Activated naive CD8-positive, alpha-beta T cell treated with anti-CD3 and anti-CD28 coated beads for 36 hours (primary cell): ENCODE data around the gene EAF1. TPM values are rescaled to one million over a fixed set of nuclear protein-coding genes. Genes with fewer than 3 reads are reported as not detected.

Source experiments
- DNase-seq: peaks from one replicate; pipeline ENCODE4 v3.0.0; 2021
- H3K27ac Mint-ChIP-seq: one replicate; pipeline ENCODE4 v1.8.0; 2022; ENCODE audit warnings: mild to moderate bottlenecking, moderate library complexity, mixed read lengths
- H3K27me3 Mint-ChIP-seq: one replicate; pipeline ENCODE4 v1.8.0; 2022; ENCODE audit warnings: mild to moderate bottlenecking, mixed read lengths
- H3K36me3 Mint-ChIP-seq: one replicate; pipeline ENCODE4 v1.8.0; 2021; ENCODE audit warnings: mild to moderate bottlenecking, mixed read lengths
- H3K4me1 Mint-ChIP-seq: one replicate; pipeline ENCODE4 v1.8.0; 2021; ENCODE audit warnings: mixed read lengths
- H3K4me3 Mint-ChIP-seq: one replicate; pipeline ENCODE4 v1.8.0; 2022; ENCODE audit warnings: mild to moderate bottlenecking, moderate library complexity, mixed read lengths
- H3K9me3 Mint-ChIP-seq: one replicate; pipeline ENCODE4 v1.8.0; 2022; ENCODE audit warnings: mixed read lengths
- total RNA-seq, 2 experiments: library from RNA; stranded (reverse); gene quantifications; one replicate each; pipeline ENCODE4 v1.2.3, GENCODE V29; 2021

EAF1 gene
- total RNA-seq, 2 experiments from 2014 or later = 24.6 to 24.9 TPM

- Mint-ChIP-seq H3K27me3 (no peaks in the 10 kb centered on the region), H3K4me1 (peaks cover 34% of the 10 kb centered on the region), H3K4me3 (no peak overlapping the region), H3K36me3 (peaks cover 34% of the 10 kb centered on the region), H3K9me3 (peaks cover 6% of the 10 kb centered on the region), H3K27ac (no peak overlapping the region)
- no peak for DNase-seq
Observed at GRCh38 chr3:15431256-15431837, 3.9 kb downstream of the EAF1 start.

- DNase-seq = no peak
- H3K4me1 Mint-ChIP-seq = peaks cover 28% of the 10 kb centered on the region
- no peaks in the 10 kb centered on the region for H3K9me3 Mint-ChIP-seq
- no peak overlapping the region for H3K4me3 Mint-ChIP-seq
- peaks cover 19% of the 10 kb centered on the region for H3K36me3 Mint-ChIP-seq
- H3K27me3 Mint-ChIP-seq = no peaks in the 10 kb centered on the region
- no peak overlapping the region for H3K27ac Mint-ChIP-seq
Observed at GRCh38 chr3:15433531-15433930, 6.1 kb downstream of the EAF1 start.

GRCh38 chr3:15434756-15435155 is 7.4 kb downstream of the EAF1 start:
- Mint-ChIP-seq H3K9me3 (no peaks in the 10 kb centered on the region), H3K4me1 (peaks cover 17% of the 10 kb centered on the region), H3K27ac (no peak overlapping the region), H3K36me3 (peaks cover 17% of the 10 kb centered on the region), H3K27me3 (no peaks in the 10 kb centered on the region), H3K4me3 (no peak overlapping the region)
- DNase-seq = no peak

GRCh38 chr3:15436246-15436645 is 8.8 kb downstream of the EAF1 start:
- no peaks in the 10 kb centered on the region for H3K27me3 Mint-ChIP-seq
- H3K4me3 Mint-ChIP-seq = no peak overlapping the region
- peaks cover 9% of the 10 kb centered on the region for H3K4me1 Mint-ChIP-seq
- no peak for DNase-seq
- peaks cover 24% of the 10 kb centered on the region for H3K36me3 Mint-ChIP-seq
- H3K9me3 Mint-ChIP-seq = no peaks in the 10 kb centered on the region
- H3K27ac Mint-ChIP-seq = no peak overlapping the region

GRCh38 chr3:15438983-15439382 is 11.6 kb downstream of the EAF1 start:
- no peaks in the 10 kb centered on the region for H3K9me3 Mint-ChIP-seq
- H3K36me3 Mint-ChIP-seq = peaks cover 27% of the 10 kb centered on the region
- DNase-seq = no peak
- no peak overlapping the region for H3K4me3 Mint-ChIP-seq
- no peaks in the 10 kb centered on the region for H3K27me3 Mint-ChIP-seq
- H3K4me1 Mint-ChIP-seq = peaks cover 3% of the 10 kb centered on the region
- H3K27ac Mint-ChIP-seq = no peak overlapping the region

GRCh38 chr3:15439476-15439875 is 12.1 kb downstream of the EAF1 start:
- H3K4me1 Mint-ChIP-seq = no peaks in the 10 kb centered on the region

GRCh38 chr3:15440891-15441290 is 13.5 kb downstream of the EAF1 start:
- Mint-ChIP-seq H3K9me3 (no peaks in the 10 kb centered on the region), H3K36me3 (peaks cover 19% of the 10 kb centered on the region), H3K4me1 (no peaks in the 10 kb centered on the region), H3K27ac (peak overlapping the region; percentile 64), H3K4me3 (no peak overlapping the region), H3K27me3 (no peaks in the 10 kb centered on the region)
- DNase-seq = no peak

More at GRCh38 chr3:15439476-15439875, 12.1 kb downstream of the EAF1 start:
- DNase-seq = no peak
- Mint-ChIP-seq H3K9me3 (no peaks in the 10 kb centered on the region), H3K27me3 (no peaks in the 10 kb centered on the region), H3K27ac (no peak overlapping the region), H3K36me3 (peaks cover 24% of the 10 kb centered on the region), H3K4me3 (no peak overlapping the region)

GRCh38 chr3:15443826-15444524 is 16.6 kb downstream of the EAF1 start:
- peaks cover 14% of the 10 kb centered on the region for H3K36me3 Mint-ChIP-seq
- no peak overlapping the region for H3K27ac Mint-ChIP-seq
- no peak for DNase-seq
- no peaks in the 10 kb centered on the region for H3K9me3 Mint-ChIP-seq
- H3K27me3 Mint-ChIP-seq = no peaks in the 10 kb centered on the region
- no peaks in the 10 kb centered on the region for H3K4me1 Mint-ChIP-seq
- H3K4me3 Mint-ChIP-seq = no peak overlapping the region

GRCh38 chr3:15449489-15450224 is 22.3 kb downstream of the EAF1 start:
- no peak overlapping the region for H3K4me3 Mint-ChIP-seq
- DNase-seq = no peak
- H3K9me3 Mint-ChIP-seq = no peaks in the 10 kb centered on the region
- H3K36me3 Mint-ChIP-seq = peaks cover 3% of the 10 kb centered on the region
- no peaks in the 10 kb centered on the region for H3K4me1 Mint-ChIP-seq
- H3K27ac Mint-ChIP-seq = no peak overlapping the region
- no peaks in the 10 kb centered on the region for H3K27me3 Mint-ChIP-seq

GRCh38 chr3:15450438-15451215 is 23.2 kb downstream of the EAF1 start:
- H3K27me3 Mint-ChIP-seq = no peaks in the 10 kb centered on the region
- H3K36me3 Mint-ChIP-seq = no peaks in the 10 kb centered on the region
- H3K4me3 Mint-ChIP-seq = no peak overlapping the region
- DNase-seq = no peak
- H3K9me3 Mint-ChIP-seq = no peaks in the 10 kb centered on the region
- H3K27ac Mint-ChIP-seq = no peak overlapping the region
- no peaks in the 10 kb centered on the region for H3K4me1 Mint-ChIP-seq

GRCh38 chr3:15451216-15452113 is 24.1 kb downstream of the EAF1 start:
- Mint-ChIP-seq H3K9me3 (no peaks in the 10 kb centered on the region), H3K27ac (no peak overlapping the region), H3K4me3 (no peak overlapping the region), H3K4me1 (no peaks in the 10 kb centered on the region), H3K27me3 (no peaks in the 10 kb centered on the region), H3K36me3 (no peaks in the 10 kb centered on the region)
- DNase-seq = no peak

GRCh38 chr3:15452156-15452555 is 24.8 kb downstream of the EAF1 start:
- H3K4me1 Mint-ChIP-seq = no peaks in the 10 kb centered on the region
- H3K27ac Mint-ChIP-seq = no peak overlapping the region
- no peaks in the 10 kb centered on the region for H3K9me3 Mint-ChIP-seq
- no peak overlapping the region for H3K4me3 Mint-ChIP-seq
- H3K36me3 Mint-ChIP-seq = no peaks in the 10 kb centered on the region
- no peak for DNase-seq
- no peaks in the 10 kb centered on the region for H3K27me3 Mint-ChIP-seq

- no peaks in the 10 kb centered on the region for H3K4me1 Mint-ChIP-seq
- H3K27ac Mint-ChIP-seq = no peak overlapping the region
- no peaks in the 10 kb centered on the region for H3K9me3 Mint-ChIP-seq
Observed at GRCh38 chr3:15452961-15453360, 25.6 kb downstream of the EAF1 start.

GRCh38 chr3:15453501-15453900 is 26.1 kb downstream of the EAF1 start:
- Mint-ChIP-seq H3K27me3 (no peaks in the 10 kb centered on the region), H3K4me3 (no peak overlapping the region), H3K4me1 (no peaks in the 10 kb centered on the region), H3K27ac (no peak overlapping the region), H3K9me3 (no peaks in the 10 kb centered on the region), H3K36me3 (no peaks in the 10 kb centered on the region)
- DNase-seq = no peak

More at GRCh38 chr3:15452961-15453360, 25.6 kb downstream of the EAF1 start:
- H3K36me3 Mint-ChIP-seq = no peaks in the 10 kb centered on the region
- no peaks in the 10 kb centered on the region for H3K27me3 Mint-ChIP-seq
- no peak overlapping the region for H3K4me3 Mint-ChIP-seq
- DNase-seq = no peak
